Measurements from ENCODE around the gene EYA3.

The EYA3 gene

GRCh38 chr1:28113242-28113572 is 24.8 kb upstream of the EYA3 start:
- no peak for DNase-seq (ENCODE audit: low read depth in 2 of 2)

DNA sequence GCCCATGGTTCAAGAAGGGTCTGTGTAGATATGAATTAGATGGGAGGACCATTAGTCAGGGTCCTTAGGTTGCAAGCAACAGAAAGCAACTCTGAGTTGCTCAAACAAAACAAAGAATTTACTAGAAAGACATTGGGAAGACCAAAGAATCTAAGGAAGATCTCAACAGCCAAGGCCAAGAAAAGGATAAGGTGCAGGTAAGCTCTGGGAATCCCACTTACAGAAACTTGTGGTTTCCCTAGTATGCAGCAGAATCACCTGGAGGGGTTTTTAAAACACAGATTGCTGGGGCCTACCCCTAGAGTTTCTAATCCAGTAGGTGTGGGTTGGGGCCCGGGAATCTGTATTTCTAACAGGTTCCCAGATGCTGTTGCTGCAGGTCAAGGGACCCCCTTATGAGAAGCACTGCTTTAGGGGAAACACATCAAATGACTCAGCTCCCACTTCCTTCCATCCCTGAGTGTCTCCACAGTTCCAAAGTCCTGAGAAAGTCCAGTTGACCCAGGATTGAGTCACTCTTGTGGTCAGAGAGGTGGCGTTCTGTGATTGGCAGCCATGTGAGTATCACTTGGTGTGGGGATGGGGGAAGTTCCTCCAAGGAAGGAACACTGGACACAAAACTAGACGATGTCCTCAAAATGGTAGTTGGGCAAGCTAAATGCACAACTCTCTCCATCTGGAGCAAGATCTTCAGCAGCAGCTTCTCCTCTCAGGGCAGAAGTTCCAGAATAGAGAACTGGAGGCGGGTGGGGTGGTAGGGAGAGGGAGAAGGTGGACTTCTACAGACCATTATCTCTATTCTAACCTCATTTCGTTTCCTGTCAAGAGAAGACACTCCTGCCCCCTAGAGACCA is 24.2 kb upstream of the EYA3 start:
- no peak for DNase-seq (ENCODE audit: low read depth in 2 of 2)

- DNase-seq (ENCODE audit: low read depth in 2 of 2), result no peak
These were observed 22.7 kb upstream of the EYA3 start for GRCh38 chr1:28111157-28111556.

DNA sequence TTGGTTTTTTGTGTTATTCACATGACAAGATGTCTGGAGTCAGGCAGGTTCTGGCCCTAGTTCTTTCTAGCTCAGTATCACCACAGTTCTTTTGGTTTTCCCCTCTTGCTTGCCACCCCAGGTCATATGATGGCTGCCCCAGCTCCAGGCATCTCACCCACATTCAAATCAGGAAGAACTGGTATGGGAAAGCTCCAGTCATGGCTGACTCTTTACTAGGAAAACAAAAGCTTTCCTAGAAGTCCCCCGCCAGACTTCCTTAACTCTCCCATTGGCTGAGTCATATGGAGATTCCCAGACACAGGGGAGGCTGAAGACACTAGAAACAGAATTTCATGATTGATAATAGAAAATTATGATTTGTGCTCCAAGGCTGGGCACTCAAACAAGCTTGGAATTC is 22.1 kb upstream of the EYA3 start:
- no peak for DNase-seq (ENCODE audit: low read depth in 2 of 2)

DNA sequence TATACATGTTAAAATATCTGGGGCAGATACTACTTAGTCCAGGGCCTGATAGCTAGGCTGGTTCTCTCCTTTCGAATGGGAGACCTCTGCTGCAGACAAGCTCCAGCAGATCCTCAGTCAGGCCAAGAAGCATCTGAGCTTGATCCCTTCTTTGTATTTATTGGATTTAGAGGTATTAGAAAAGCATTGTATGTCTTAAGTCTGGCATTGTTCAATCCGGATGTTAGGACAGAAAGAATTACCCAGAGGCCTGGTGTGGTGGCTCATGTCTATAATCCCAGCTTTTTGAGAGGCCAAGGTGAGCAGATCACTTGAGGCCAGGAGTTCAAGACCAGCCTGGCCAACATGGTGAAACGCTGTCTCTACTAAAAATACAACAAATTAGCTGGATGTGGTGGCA is 21.2 kb upstream of the EYA3 start:
- no peak for DNase-seq (ENCODE audit: low read depth in 2 of 2)

- no peak for DNase-seq (ENCODE audit: low read depth in 2 of 2)
These were observed 19.6 kb upstream of the EYA3 start for GRCh38 chr1:28108001-28108400.

DNA sequence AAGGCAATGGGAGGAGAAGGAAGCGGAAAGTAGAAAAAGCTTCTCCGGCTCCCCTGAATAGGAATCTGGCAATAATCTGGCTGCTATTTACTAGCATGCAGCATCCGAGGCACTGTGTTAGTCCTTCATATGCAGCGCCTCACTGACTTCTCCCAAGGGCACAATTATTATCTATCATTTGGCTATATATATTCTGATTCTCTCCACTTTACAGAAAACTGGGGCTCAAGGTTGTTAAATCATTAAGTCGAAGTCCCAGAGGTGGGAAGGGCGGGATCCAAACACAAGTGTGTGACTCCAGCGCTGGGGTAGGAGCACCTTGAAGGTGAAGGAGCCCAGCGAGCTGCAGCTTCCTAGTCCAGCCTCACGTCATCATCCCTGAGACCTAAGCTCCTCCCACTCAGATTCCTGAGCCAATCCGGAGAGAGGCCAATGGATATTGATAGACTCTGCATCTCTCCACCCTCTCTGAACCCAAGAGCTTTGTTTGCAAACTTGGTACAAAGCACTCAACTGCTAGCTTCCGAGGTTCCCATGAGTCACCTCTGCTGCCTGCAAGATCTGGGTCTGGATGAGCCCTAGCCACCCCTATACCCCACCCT is 16.6 kb upstream of the EYA3 start:
- DNase-seq (ENCODE audit: low read depth in 2 of 2), result no peak

DNA sequence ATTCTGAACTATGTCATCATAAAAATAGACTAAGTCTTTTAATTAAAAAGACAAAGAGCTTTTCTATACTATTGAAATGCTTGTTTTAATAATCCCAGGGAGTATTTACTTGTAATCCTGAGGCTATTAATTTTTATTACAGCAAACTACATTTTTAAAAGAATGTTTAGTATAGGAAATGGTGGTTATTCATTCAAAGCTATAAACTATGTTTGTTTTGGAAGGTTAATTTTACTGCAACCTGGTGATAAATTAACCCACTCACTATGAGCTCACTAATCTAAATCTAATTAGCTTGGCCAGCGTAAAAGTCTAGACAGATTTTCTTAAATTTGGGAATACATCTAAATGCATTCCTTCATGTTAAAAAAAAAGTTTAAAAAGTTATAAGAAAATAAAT is 13.8 kb upstream of the EYA3 start:
- no peak for DNase-seq (ENCODE audit: low read depth in 2 of 2)

GRCh38 chr1:28099050-28099769 is 10.8 kb upstream of the EYA3 start:
- DNase-seq (ENCODE audit: low read depth in 2 of 2), result no peak

DNA sequence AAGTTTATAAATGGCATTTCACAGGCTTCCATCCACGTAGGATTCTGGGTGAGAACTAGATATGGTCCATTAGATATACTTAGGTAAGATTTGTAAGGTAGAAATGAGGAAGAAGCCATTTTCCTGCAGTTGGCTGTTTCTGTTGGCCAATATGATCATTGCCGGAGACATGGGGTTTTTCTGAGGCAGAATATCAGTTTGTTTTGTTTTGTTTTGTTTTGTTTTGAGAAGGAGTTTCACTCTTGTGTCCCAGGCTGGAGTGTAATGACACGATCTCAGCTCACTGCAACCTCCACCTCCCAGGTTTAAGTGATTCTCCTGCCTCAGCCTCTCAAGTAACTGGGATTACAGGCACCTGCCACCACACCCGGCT is 8.7 kb upstream of the EYA3 start:
- DNase-seq (ENCODE audit: low read depth in 2 of 2), result no peak

DNA sequence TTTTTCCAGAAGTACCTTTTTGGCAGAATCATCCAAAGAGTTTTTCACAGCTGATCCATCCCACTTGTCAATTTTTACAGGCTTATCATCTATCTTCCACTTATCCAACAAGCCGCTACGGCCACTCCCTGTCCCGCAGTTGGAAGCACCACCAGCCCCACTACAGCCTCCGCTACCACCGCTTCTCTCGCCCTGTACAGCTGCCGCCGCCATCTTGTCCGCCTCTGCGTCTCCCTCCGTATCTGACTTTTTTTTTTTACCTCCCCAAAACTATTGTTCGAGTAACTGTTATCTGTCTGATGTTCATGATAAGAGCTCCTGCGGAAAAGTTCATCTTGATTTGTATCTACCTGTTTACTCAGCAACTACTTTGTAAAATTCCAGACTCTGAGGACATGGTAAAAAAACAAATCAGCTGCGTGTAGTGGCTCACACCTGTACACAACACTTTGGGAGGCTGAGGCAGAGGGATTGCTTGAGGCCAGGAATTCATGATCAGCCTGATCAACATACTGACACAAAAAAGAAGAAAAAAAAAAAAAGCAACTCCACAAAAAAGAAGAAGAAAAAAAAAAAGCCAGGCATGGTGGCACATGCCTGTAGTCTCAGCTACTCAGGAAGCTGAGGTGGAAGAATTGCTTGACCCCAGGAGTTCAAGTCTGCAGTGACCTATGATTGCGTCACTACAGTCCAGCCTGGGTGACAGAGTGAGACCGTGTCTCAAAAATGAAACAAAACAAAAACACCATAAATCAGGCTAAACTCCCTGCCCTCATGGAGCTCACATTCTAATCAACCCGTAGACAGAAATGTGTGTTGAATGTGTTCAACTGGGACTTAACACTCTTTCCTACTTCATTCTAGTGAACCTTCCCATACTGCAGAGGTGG is 8.0 kb upstream of the EYA3 start:
- DNase-seq (ENCODE audit: low read depth in 2 of 2), result no peak

DNA sequence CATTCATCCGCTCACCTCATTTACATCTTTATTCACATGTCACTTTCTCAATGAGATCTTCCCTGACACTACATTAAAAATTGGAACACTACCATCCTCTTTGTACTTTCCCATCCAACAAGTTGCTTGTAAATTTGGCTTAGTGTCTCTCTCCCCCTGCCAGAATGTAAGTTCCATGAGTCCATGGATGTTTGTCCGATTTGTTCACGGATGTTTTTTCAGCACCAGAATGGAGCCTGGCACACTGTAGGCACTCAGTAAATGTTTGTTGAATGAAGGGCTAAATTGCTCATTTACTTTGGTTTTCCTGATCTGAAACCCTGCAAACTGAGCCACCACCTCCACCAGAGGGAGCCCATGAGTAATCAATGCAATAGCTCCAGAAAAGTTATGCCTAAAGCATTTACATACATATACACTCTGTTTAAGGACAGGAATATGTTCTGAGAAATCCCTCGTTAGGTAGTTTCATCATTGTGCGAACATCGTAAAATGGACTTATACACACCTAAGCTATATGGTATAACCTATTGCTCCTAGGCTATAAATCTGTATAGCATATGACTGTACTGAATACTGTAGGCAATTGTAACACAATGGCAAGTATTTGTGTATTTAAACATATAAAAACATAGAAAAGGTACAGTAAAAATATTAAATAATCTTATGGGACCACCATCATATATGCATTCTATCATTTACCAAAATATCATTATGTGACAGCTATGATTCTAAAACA is 2.8 kb upstream of the EYA3 start:
- peak; percentile 49 to 67 for DNase-seq (ENCODE audit: low read depth in 2 of 2)

GRCh38 chr1:28087614-28088167 is 719 bp downstream of the EYA3 start:
- DNase-seq (ENCODE audit: low read depth in 2 of 2), result no peak

DNA sequence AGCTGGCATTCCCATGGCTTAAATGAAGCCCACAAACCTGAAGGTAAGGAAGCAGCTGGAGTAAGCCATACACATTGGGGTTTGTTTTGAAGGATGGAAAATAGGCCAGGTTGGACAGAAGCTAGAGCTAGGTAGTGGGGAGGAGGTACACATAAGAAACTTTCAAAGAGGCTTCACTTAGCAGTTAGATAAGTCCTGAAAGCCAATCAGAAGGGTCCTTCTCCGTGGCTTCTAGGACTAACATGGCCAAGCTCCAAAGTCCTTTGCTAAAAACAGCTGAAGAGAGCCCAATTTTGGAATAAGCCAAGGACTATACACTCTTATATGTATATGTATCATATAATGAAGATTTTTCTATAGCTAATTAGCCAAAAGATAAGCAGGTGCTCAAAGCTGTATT is 1.8 kb downstream of the EYA3 start:
- DNase-seq (ENCODE audit: low read depth in 2 of 2), result no peak

DNA sequence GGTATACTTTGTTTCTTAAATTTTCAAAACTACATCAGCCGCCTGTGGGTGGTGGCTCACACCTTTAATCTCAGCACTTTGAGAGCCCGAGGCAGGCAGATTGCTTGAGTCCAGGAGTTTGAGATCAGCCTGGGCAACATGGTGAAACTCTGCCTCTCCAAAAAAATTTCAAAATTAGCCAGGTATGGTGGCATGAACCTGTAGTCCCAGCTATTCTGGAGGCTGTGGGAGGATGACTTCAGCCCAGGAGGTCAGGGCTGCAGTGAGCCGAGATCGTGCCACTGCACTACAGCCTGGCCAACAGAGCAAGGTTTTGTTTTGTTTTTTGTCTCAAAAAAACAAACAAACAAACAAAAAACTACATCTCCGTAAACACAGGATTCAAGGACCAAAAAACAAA is 3.3 kb downstream of the EYA3 start:
- no peak for DNase-seq (ENCODE audit: low read depth in 2 of 2)

DNA sequence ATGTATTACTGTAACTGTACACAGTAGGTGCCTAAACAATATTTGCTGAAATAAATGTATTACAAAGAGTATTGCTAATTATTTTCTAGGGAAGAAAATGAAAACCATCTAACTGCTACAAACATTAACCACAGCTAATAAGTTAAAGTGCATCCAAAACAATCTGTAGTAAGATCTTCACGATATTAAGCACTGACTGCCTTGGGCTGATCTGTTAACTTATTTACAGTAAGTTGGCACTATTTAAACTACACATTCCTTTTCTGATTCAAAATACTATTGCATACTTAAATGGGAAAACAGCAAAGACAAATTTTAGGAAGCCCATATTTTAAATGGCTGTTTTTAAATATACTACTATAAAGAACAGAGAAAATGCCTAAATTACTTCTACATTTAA is 4.5 kb downstream of the EYA3 start:
- no peak for DNase-seq (ENCODE audit: low read depth in 2 of 2)

DNA sequence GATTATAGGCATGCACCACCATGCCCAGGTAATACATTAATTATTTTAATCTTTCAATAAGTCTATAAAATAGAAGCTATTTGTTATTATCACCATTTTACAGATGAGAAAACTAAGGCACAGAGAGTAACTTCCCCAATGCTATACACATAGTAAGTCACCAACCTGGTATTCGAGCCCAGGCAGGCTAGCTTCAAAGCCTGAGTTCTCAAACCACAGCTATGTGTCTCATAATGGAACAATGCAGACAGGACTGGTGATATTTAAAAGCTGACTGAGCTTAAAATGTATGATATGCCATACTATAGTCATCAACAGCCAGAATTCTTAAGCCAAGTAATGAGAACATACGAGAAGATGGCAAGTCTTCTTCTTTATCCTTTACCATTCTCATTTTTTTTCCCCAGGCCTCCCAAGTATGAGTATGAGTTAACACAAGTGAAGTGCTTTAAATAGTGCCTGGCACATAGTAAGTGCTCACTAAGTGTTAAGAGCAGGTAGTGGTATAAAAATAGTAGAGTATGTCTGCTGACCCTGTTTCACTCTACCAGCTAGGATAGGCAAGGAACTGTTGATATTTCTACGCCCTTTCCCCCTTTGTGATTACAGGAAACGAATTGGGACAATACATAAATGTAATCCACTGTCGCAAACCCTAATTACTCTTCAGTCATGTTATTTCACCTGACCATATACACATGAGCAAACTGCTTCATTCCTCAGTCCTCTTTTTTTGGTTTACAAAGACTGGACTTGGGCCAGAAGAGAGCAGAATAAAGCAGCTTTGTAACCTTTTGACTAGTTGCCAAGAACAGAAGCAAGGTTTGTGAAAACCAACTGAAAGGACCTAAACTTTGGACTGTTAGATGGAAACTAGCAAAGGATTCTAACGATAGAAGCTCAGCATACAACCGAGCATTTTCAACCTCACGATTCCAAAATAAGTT is 9.5 kb downstream of the EYA3 start:
- no peak for DNase-seq (ENCODE audit: low read depth in 2 of 2)

- DNase-seq (ENCODE audit: low read depth in 2 of 2), result no peak
These were observed 10.1 kb downstream of the EYA3 start for GRCh38 chr1:28078262-28078661.

DNA sequence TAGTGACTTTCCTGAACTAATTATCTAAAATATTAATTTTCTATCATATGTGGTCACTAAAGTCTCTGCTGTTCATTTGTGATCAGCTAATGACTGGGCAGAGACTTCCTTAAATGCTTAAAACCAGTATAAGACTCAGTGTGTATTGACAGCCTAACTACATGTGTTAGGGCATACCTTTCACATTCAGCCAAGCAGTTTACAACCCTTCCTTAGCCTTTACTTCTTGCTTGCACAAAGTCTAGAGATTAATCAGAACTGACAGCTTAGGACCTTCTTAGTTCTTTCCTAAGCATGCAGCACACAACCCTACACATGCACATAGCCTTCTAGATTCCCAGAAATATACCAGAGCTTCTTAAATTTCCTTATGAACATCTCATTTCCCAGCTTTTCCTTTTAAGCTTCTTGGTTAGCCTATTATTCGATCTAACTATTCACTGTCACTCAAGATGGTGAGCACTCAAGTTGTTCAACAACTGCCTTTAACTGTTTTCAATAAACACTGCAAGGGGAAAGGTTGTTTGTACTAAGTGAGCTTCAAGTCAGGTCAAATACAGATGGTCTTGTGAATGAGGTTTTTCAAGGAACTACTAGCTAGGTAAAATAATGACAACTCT is 13.4 kb downstream of the EYA3 start:
- DNase-seq (ENCODE audit: low read depth in 2 of 2), result no peak

DNA sequence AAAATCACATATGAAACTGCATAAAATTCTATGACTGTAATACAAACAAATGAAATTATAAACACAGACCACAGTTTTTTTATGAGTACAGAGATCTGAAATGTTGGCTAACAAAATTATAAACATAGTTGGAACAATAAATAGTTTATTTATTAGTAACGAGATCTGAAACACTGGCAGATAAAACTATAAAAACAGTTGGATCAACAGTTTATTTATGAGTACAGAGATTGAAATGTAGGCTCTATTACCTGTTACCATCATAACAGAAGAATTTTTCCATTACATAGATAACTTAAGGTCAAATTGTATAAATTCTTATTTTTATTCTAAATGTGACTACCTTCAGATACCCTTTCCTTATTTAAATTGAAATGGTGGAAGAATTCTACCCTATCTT is 14.5 kb downstream of the EYA3 start:
- DNase-seq (ENCODE audit: low read depth in 2 of 2), result no peak

Data from stimulated activated CD8-positive, alpha-beta memory T cell treated with anti-CD3 and anti-CD28 coated beads, Interleukin-2, amount 100 ng/mL, for 1 hour (primary cell).